PC-9 (cell line): Measurements from ENCODE around the gene WDR13.

Experiments
- CTCF ChIP-seq: fragments of 200-600 bp; sonication (generic); conservative IDR thresholded peaks from 2 replicates; pipeline ENCODE4 v1.6.1; 2017; ENCODE audit warnings: mixed run types, antibody characterized with exemption, mild to moderate bottlenecking, moderate library complexity
- EZH2 ChIP-seq: fragments of 200-600 bp; sonication (generic); IDR thresholded peaks from 2 replicates; pipeline ENCODE4 v1.8.0; 2017; ENCODE audit warnings: antibody characterized with exemption, low read depth

- TF ChIP-seq CTCF (no peak), EZH2 (no peak)
Measured at GRCh38 chrX:48606091-48606490, 8.8 kb downstream of the WDR13 start.
